ENCODE results near the gene NONO.
"Not testable (repeated sequence)": the region's sequence is repeated elsewhere in the genome, so short reads cannot be mapped to it uniquely, and the experiment has no call there.

The NONO gene

GRCh38 chrX:71291381-71291780, 7.9 kb downstream of the NONO start:
- H3K27ac ChIP-seq (ENCODE audit: low read depth, low read length, severe bottlenecking) = no peak overlapping the region
- 100% methylated on average over 1 of the region's 6 CpGs for WGBS, 2 experiments (ENCODE audit: insufficient coverage in 2 of 2)
- peaks cover 78% of the 10 kb centered on the region for H3K36me3 ChIP-seq (ENCODE audit: control insufficient read depth, insufficient read depth, low read length)
- no peak overlapping the region for H3K4me3 ChIP-seq (ENCODE audit: extremely low read depth, insufficient read depth, low read length, poor library complexity, severe bottlenecking)
- no peaks in the 10 kb centered on the region for H3K9me3 ChIP-seq (ENCODE audit: control insufficient read depth, low read length)
- peaks cover 2% of the 10 kb centered on the region for H3K4me1 ChIP-seq (ENCODE audit: control insufficient read depth, insufficient read depth, low read length, poor library complexity, severe bottlenecking)

GRCh38 chrX:71292669-71293365, 9.4 kb downstream of the NONO start:
- Histone ChIP-seq H3K9me3 (ENCODE audit: control insufficient read depth, low read length) (no peaks in the 10 kb centered on the region), H3K27ac (ENCODE audit: low read depth, low read length, severe bottlenecking) (no peak overlapping the region), H3K36me3 (ENCODE audit: control insufficient read depth, insufficient read depth, low read length) (peaks cover 89% of the 10 kb centered on the region), H3K4me3 (ENCODE audit: extremely low read depth, insufficient read depth, low read length, poor library complexity, severe bottlenecking) (no peak overlapping the region), H3K4me1 (ENCODE audit: control insufficient read depth, insufficient read depth, low read length, poor library complexity, severe bottlenecking) (no peaks in the 10 kb centered on the region)
- no CpG with 5 or more reads among the region's 7 CpGs for WGBS, 2 experiments (ENCODE audit: insufficient coverage in 2 of 2)

DNA sequence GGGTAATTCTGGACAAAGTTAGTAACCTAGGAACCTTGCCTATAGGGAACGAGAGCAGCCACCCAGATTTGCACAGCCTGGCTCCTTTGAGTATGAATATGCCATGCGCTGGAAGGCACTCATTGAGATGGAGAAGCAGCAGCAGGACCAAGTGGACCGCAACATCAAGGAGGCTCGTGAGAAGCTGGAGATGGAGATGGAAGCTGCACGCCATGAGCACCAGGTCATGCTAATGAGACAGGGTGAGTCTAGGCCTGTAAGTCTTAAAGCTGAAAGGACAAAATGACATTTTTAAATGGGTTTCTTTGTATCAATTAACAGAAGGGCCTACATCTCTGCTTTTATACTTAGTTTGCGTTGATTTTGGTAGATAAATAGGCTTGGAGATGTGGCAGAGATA, 13.4 kb downstream of the NONO start:
- peaks cover 80% of the 10 kb centered on the region for H3K36me3 ChIP-seq (ENCODE audit: control insufficient read depth, insufficient read depth, low read length)
- H3K4me3 ChIP-seq (ENCODE audit: extremely low read depth, insufficient read depth, low read length, poor library complexity, severe bottlenecking) = no peak overlapping the region
- peaks cover 10% of the 10 kb centered on the region for H3K4me1 ChIP-seq (ENCODE audit: control insufficient read depth, insufficient read depth, low read length, poor library complexity, severe bottlenecking)
- no peak overlapping the region for H3K27ac ChIP-seq (ENCODE audit: low read depth, low read length, severe bottlenecking)
- no peaks in the 10 kb centered on the region for H3K9me3 ChIP-seq (ENCODE audit: control insufficient read depth, low read length)
- 97% methylated on average over 5 of the region's 6 CpGs; no CpG with 5 or more reads in 1 of the 2 experiments for WGBS, 2 experiments (ENCODE audit: insufficient coverage in 2 of 2)

- WGBS, 2 experiments (ENCODE audit: insufficient coverage in 2 of 2) = no CpG with 5 or more reads among the region's 3 CpGs
- H3K9me3 ChIP-seq (ENCODE audit: control insufficient read depth, low read length) = no peaks in the 10 kb centered on the region
- no peak overlapping the region for H3K27ac ChIP-seq (ENCODE audit: low read depth, low read length, severe bottlenecking)
- H3K36me3 ChIP-seq (ENCODE audit: control insufficient read depth, insufficient read depth, low read length) = peaks cover 73% of the 10 kb centered on the region
- peaks cover 10% of the 10 kb centered on the region for H3K4me1 ChIP-seq (ENCODE audit: control insufficient read depth, insufficient read depth, low read length, poor library complexity, severe bottlenecking)
- H3K4me3 ChIP-seq (ENCODE audit: extremely low read depth, insufficient read depth, low read length, poor library complexity, severe bottlenecking) = no peak overlapping the region
These were observed 14.7 kb downstream of the NONO start for GRCh38 chrX:71298119-71298518.

DNA sequence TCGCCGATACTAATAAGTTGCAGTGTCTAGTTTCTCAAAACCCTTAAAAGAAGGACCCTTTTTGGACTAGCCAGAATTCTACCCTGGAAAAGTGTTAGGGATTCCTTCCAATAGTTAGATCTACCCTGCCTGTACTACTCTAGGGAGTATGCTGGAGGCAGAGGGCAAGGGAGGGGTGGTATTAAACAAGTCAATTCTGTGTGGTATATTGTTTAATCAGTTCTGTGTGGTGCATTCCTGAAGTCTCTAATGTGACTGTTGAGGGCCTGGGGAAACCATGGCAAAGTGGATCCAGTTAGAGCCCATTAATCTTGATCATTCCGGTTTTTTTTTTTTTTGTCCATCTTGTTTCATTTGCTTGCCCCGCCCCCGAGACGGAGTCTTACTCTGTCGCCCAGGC, 16.6 kb downstream of the NONO start:
- WGBS, 2 experiments (ENCODE audit: insufficient coverage in 2 of 2) = 86% methylated on average over 4 of the region's 7 CpGs; no CpG with 5 or more reads in 1 of the 2 experiments
- not testable (repeated sequence) for H3K27ac ChIP-seq (ENCODE audit: low read depth, low read length, severe bottlenecking); H3K4me3 ChIP-seq (ENCODE audit: extremely low read depth, insufficient read depth, low read length, poor library complexity, severe bottlenecking); H3K9me3 ChIP-seq (ENCODE audit: control insufficient read depth, low read length)
- H3K36me3 ChIP-seq (ENCODE audit: control insufficient read depth, insufficient read depth, low read length) = peaks cover 76% of the 10 kb centered on the region
- H3K4me1 ChIP-seq (ENCODE audit: control insufficient read depth, insufficient read depth, low read length, poor library complexity, severe bottlenecking) = peaks cover 10% of the 10 kb centered on the region

GRCh38 chrX:71300495-71300894, 17.1 kb downstream of the NONO start:
- peaks cover 76% of the 10 kb centered on the region for H3K36me3 ChIP-seq (ENCODE audit: control insufficient read depth, insufficient read depth, low read length)
- WGBS, 2 experiments (ENCODE audit: insufficient coverage in 2 of 2) = 100% methylated on average over 1 to 2 of the region's 7 CpGs

GRCh38 chrX:71301195-71301924, 17.9 kb downstream of the NONO start, which contains the start of gene ITGB1BP2:
Gene ITGB1BP2 (plus strand): TSS chrX:71301750. CDS start chrX:71301807, 57 bp downstream.
- peak within 1 kb of the TSS; percentile 5 for H3K27ac ChIP-seq (ENCODE audit: low read depth, low read length, severe bottlenecking)
- peaks cover 10% of the 10 kb centered on the region for H3K4me1 ChIP-seq (ENCODE audit: control insufficient read depth, insufficient read depth, low read length, poor library complexity, severe bottlenecking)
- no peak within 1 kb of the TSS for H3K4me3 ChIP-seq (ENCODE audit: extremely low read depth, insufficient read depth, low read length, poor library complexity, severe bottlenecking)
- 86 to 94% methylated on average over 3 to 4 of the region's 10 CpGs for WGBS, 2 experiments (ENCODE audit: insufficient coverage in 2 of 2)
- peaks cover 68% of the 10 kb centered on the region for H3K36me3 ChIP-seq (ENCODE audit: control insufficient read depth, insufficient read depth, low read length)
- H3K9me3 ChIP-seq (ENCODE audit: control insufficient read depth, low read length) = no peaks in the 10 kb centered on the region

More at GRCh38 chrX:71300495-71300894, 17.1 kb downstream of the NONO start:
- not testable (repeated sequence) for H3K9me3 ChIP-seq (ENCODE audit: control insufficient read depth, low read length); H3K4me3 ChIP-seq (ENCODE audit: extremely low read depth, insufficient read depth, low read length, poor library complexity, severe bottlenecking); H3K27ac ChIP-seq (ENCODE audit: low read depth, low read length, severe bottlenecking)
- peaks cover 10% of the 10 kb centered on the region for H3K4me1 ChIP-seq (ENCODE audit: control insufficient read depth, insufficient read depth, low read length, poor library complexity, severe bottlenecking)

GRCh38 chrX:71302461-71303213, 19.2 kb downstream of the NONO start:
- Histone ChIP-seq H3K36me3 (ENCODE audit: control insufficient read depth, insufficient read depth, low read length) (peaks cover 55% of the 10 kb centered on the region), H3K27ac (ENCODE audit: low read depth, low read length, severe bottlenecking) (no peak overlapping the region), H3K4me1 (ENCODE audit: control insufficient read depth, insufficient read depth, low read length, poor library complexity, severe bottlenecking) (peaks cover 10% of the 10 kb centered on the region), H3K4me3 (ENCODE audit: extremely low read depth, insufficient read depth, low read length, poor library complexity, severe bottlenecking) (no peak overlapping the region), H3K9me3 (ENCODE audit: control insufficient read depth, low read length) (no peaks in the 10 kb centered on the region)
- 94 to 100% methylated on average over 1 to 3 of the region's 5 CpGs for WGBS, 2 experiments (ENCODE audit: insufficient coverage in 2 of 2)

DNA sequence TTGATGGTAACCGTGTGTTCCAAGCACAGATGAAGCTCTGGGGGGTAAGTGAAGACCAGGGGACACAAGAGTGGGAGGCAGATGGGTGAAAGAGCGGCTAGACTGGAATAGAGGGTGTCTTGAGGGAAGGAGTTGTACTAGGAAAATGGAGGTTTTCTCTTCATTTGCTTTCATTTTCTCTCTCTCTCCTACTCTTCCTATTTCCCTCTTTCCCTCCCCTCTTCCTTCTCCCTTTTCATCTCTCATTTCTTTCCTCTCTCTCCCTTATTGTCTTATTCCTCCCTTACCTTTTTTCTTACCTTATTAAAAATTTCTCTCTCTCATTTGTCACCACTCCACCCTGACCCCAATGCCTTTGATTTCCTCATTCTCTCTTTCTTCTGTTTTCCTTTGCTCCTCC, 21.1 kb downstream of the NONO start:
- no peak overlapping the region for H3K27ac ChIP-seq (ENCODE audit: low read depth, low read length, severe bottlenecking)
- H3K4me1 ChIP-seq (ENCODE audit: control insufficient read depth, insufficient read depth, low read length, poor library complexity, severe bottlenecking) = peaks cover 8% of the 10 kb centered on the region
- H3K36me3 ChIP-seq (ENCODE audit: control insufficient read depth, insufficient read depth, low read length) = peaks cover 46% of the 10 kb centered on the region
- H3K9me3 ChIP-seq (ENCODE audit: control insufficient read depth, low read length) = no peaks in the 10 kb centered on the region
- no CpG with 5 or more reads among the region's 2 CpGs for WGBS, 2 experiments (ENCODE audit: insufficient coverage in 2 of 2)
- no peak overlapping the region for H3K4me3 ChIP-seq (ENCODE audit: extremely low read depth, insufficient read depth, low read length, poor library complexity, severe bottlenecking)

GRCh38 chrX:71315917-71316316, 32.5 kb downstream of the NONO start:
- Histone ChIP-seq H3K9me3 (ENCODE audit: control insufficient read depth, low read length) (no peaks in the 10 kb centered on the region), H3K4me3 (ENCODE audit: extremely low read depth, insufficient read depth, low read length, poor library complexity, severe bottlenecking) (no peak overlapping the region), H3K4me1 (ENCODE audit: control insufficient read depth, insufficient read depth, low read length, poor library complexity, severe bottlenecking) (no peaks in the 10 kb centered on the region), H3K27ac (ENCODE audit: low read depth, low read length, severe bottlenecking) (no peak overlapping the region), H3K36me3 (ENCODE audit: control insufficient read depth, insufficient read depth, low read length) (peaks cover 16% of the 10 kb centered on the region)
- WGBS, 2 experiments (ENCODE audit: insufficient coverage in 2 of 2) = 88 to 93% methylated on average over 2 to 6 of the region's 7 CpGs

Measured in mesodermal cell (in vitro differentiated cells).